ENCODE data around the gene ZDHHC3. TPM values are rescaled to one million over a fixed set of nuclear protein-coding genes. Genes with fewer than 3 reads are reported as not detected.

ZDHHC3 gene
- polyA plus RNA-seq, 4 donors: 54.3 to 91.3 (median 58.3) TPM

DNA sequence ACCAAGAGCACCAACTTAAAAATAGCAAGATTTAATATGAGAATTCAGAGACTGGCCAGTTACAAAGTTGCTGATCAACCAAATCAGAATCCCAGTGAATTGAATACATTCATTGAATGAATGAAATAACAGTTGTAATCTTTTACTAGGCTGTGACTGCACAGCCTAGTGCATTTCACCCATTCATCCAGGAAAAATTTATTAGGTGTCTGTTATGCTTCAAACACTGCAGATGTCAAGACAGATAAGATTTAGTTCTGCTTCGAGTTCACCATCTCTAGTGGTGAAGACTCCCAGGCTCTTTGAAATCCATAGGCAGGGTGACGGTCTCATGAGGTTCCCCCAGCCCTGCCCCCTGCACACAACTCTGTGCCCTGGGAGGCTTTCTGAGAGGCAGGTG lies 72.7 kb downstream of the ZDHHC3 start:
- FAIRE-seq (no peak), DNase-seq (no peak)
- H3K27me3 ChIP-seq (ENCODE audit: control insufficient read depth in 3 of 3, insufficient read depth in 3 of 3, low read length in 3 of 3): peaks cover 0 to 2% (median 2%) of the 10 kb centered on the region in 3 donors
- no peaks in the 10 kb centered on the region for H3K36me3 ChIP-seq (ENCODE audit: control insufficient read depth in 3 of 3, insufficient read depth in 2 of 3, low read depth in 1 of 3, low read length in 3 of 3)
- H3K9me3 ChIP-seq (ENCODE audit: control insufficient read depth in 2 of 2, insufficient read depth in 1 of 2, low read depth in 1 of 2, low read length in 1 of 2): peaks cover 0 to 2% of the 10 kb centered on the region in 2 donors
- H3K4me3 ChIP-seq (ENCODE audit: low read depth in 1 of 3, low read length in 3 of 3): no peak overlapping the region
- H3K4me1 ChIP-seq (ENCODE audit: control insufficient read depth in 3 of 3, insufficient read depth in 2 of 3, low read depth in 1 of 3, low read length in 2 of 3): no peaks in the 10 kb centered on the region
- 34 to 58% (median 42%) methylated on average over 2 of the region's 2 CpGs for WGBS, 3 donors
- H3K27ac ChIP-seq (ENCODE audit: low read depth in 1 of 3, low read length in 2 of 3): no peak overlapping the region

DNA sequence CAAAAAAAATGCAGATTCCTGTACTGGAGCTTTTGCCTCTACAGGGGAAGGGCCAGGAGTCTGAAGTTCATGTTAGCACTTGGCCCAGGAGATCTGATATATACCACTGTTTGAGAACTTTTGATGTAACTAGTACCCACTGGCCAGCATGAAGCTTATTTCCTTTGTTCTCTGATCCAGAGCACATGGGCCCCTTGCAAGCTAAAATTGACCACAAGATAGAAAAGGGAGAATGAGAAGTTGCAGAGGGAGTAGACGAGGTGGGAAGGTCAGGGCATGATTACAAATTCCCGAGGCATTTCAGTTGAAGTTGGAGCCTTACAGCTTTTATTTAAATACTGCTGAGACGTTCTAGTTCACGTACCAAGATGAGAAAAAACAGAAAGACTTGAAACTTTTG lies 73.3 kb downstream of the ZDHHC3 start:
- peaks cover 0 to 2% (median 2%) of the 10 kb centered on the region in 3 donors for H3K27me3 ChIP-seq (ENCODE audit: control insufficient read depth in 3 of 3, insufficient read depth in 3 of 3, low read length in 3 of 3)
- no peak overlapping the region for H3K4me3 ChIP-seq (ENCODE audit: low read depth in 1 of 3, low read length in 3 of 3)
- H3K36me3 ChIP-seq (ENCODE audit: control insufficient read depth in 3 of 3, insufficient read depth in 2 of 3, low read depth in 1 of 3, low read length in 3 of 3): no peaks in the 10 kb centered on the region
- 48 to 64% (median 56%) methylated on average over 4 of the region's 4 CpGs for WGBS, 3 donors
- H3K9me3 ChIP-seq (ENCODE audit: control insufficient read depth in 2 of 2, insufficient read depth in 1 of 2, low read depth in 1 of 2, low read length in 1 of 2): no peaks in the 10 kb centered on the region
- H3K4me1 ChIP-seq (ENCODE audit: control insufficient read depth in 3 of 3, insufficient read depth in 2 of 3, low read depth in 1 of 3, low read length in 2 of 3): no peaks in the 10 kb centered on the region
- DNase-seq (no peak), FAIRE-seq (no peak)
- H3K27ac ChIP-seq (ENCODE audit: low read depth in 1 of 3, low read length in 2 of 3): no peak overlapping the region

DNA sequence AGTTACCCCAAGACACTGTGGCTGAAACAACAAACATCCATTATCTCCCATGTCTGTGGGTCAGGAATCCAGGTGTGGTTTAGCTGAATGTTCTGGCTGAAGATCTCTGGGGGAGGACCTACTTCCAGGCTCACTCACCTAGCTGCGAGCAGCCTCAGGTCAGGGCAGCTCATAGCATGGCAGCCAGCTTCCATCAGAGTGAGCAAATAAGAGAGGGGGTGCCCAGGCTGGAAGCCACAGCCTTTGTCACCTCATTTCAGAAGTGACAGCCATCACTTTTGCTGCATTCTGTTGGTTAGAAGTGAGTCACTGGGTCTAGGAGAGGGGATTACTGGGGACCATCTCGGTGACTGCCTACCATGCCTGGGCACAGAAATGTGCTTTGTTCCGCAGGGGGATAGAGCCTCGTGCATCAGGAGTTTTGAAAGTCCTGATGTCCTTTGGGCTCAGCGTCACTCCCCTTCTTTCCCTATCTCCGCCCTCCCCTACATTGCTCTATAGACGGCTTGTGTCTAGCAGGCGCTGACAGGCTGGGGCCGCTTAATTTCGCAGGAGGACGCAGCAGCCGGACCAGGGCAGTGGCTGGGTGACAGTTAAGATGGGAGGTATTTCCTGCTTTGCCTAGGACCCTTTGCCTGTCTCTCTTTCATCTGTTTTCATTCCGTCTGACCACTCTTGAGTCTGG lies 76.1 kb downstream of the ZDHHC3 start:
- Histone ChIP-seq H3K4me3 (ENCODE audit: low read depth in 1 of 3, low read length in 3 of 3) (no peak overlapping the region), H3K27ac (ENCODE audit: low read depth in 1 of 3, low read length in 2 of 3) (no peak overlapping the region), H3K36me3 (ENCODE audit: control insufficient read depth in 3 of 3, insufficient read depth in 2 of 3, low read depth in 1 of 3, low read length in 3 of 3) (no peaks in the 10 kb centered on the region), H3K4me1 (ENCODE audit: control insufficient read depth in 3 of 3, insufficient read depth in 2 of 3, low read depth in 1 of 3, low read length in 2 of 3) (no peaks in the 10 kb centered on the region), H3K9me3 (ENCODE audit: control insufficient read depth in 2 of 2, insufficient read depth in 1 of 2, low read depth in 1 of 2, low read length in 1 of 2) (no peaks in the 10 kb centered on the region), H3K27me3 (ENCODE audit: control insufficient read depth in 3 of 3, insufficient read depth in 3 of 3, low read length in 3 of 3) (peaks cover 0 to 2% (median 2%) of the 10 kb centered on the region in 3 donors)
- FAIRE-seq (no peak), DNase-seq (no peak)
- WGBS, 3 donors: 56 to 70% (median 67%) methylated on average over 13 of the region's 13 CpGs

DNA sequence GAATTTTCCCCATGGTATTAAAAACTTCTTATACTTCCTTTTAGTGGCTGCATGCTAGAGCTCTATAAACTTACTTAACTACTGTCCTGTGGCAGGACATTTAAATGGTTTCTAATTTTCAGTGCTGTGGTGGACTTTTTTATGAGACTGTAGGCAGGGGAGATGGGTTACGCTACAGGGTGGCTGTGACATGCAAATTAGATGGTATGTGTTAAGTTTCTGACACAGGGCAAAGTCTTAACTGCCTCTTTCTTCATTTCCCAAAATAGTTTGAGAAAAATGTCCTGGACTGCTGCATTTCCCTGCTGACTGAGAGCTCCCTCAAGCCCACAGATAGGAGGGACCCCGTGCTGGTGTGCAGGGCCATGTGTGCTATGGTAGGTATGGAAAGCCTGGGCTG lies 79.5 kb downstream of the ZDHHC3 start:
- H3K9me3 ChIP-seq (ENCODE audit: control insufficient read depth in 2 of 2, insufficient read depth in 1 of 2, low read depth in 1 of 2, low read length in 1 of 2): no peaks in the 10 kb centered on the region
- H3K36me3 ChIP-seq (ENCODE audit: control insufficient read depth in 3 of 3, insufficient read depth in 2 of 3, low read depth in 1 of 3, low read length in 3 of 3): no peaks in the 10 kb centered on the region
- DNase-seq (no peak), FAIRE-seq (no peak)
- 70 to 82% (median 72%) methylated on average over 2 of the region's 2 CpGs for WGBS, 3 donors
- H3K27ac ChIP-seq (ENCODE audit: low read depth in 1 of 3, low read length in 2 of 3): no peak overlapping the region
- peaks cover 0 to 2% (median 0%) of the 10 kb centered on the region in 3 donors for H3K27me3 ChIP-seq (ENCODE audit: control insufficient read depth in 3 of 3, insufficient read depth in 3 of 3, low read length in 3 of 3)
- H3K4me3 ChIP-seq (ENCODE audit: low read depth in 1 of 3, low read length in 3 of 3): no peak overlapping the region
- no peaks in the 10 kb centered on the region for H3K4me1 ChIP-seq (ENCODE audit: control insufficient read depth in 3 of 3, insufficient read depth in 2 of 3, low read depth in 1 of 3, low read length in 2 of 3)

DNA sequence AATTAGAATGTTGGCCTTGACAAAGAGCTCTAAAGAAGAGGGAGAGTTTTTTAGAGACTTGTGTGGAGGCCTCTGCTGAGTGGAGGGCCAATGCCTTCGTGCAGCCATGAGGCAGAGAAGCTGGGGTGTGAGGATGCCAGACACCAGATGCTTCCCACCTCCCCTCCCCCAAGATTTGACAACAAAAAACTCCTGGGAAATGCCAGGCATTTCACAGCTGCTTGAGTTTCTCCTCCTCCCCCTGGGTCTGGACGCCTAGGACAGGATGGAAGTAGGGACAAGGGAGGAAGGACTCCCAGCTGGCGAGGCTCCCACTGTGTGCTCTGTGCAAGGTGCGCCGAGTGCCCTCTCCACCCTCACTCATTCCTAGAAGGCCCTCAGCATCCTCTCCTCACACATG lies 81.5 kb downstream of the ZDHHC3 start:
- H3K27ac ChIP-seq (ENCODE audit: low read depth in 1 of 3, low read length in 2 of 3): no peak overlapping the region
- H3K27me3 ChIP-seq (ENCODE audit: control insufficient read depth in 3 of 3, insufficient read depth in 3 of 3, low read length in 3 of 3): peaks cover 0 to 2% (median 0%) of the 10 kb centered on the region in 3 donors
- no peaks in the 10 kb centered on the region for H3K4me1 ChIP-seq (ENCODE audit: control insufficient read depth in 3 of 3, insufficient read depth in 2 of 3, low read depth in 1 of 3, low read length in 2 of 3)
- no peaks in the 10 kb centered on the region for H3K36me3 ChIP-seq (ENCODE audit: control insufficient read depth in 3 of 3, insufficient read depth in 2 of 3, low read depth in 1 of 3, low read length in 3 of 3)
- H3K4me3 ChIP-seq (ENCODE audit: low read depth in 1 of 3, low read length in 3 of 3): no peak overlapping the region
- DNase-seq (no peak), FAIRE-seq (no peak)
- no peaks in the 10 kb centered on the region for H3K9me3 ChIP-seq (ENCODE audit: control insufficient read depth in 2 of 2, insufficient read depth in 1 of 2, low read depth in 1 of 2, low read length in 1 of 2)
- 49 to 68% (median 50%) methylated on average over 5 of the region's 5 CpGs for WGBS, 3 donors

DNA sequence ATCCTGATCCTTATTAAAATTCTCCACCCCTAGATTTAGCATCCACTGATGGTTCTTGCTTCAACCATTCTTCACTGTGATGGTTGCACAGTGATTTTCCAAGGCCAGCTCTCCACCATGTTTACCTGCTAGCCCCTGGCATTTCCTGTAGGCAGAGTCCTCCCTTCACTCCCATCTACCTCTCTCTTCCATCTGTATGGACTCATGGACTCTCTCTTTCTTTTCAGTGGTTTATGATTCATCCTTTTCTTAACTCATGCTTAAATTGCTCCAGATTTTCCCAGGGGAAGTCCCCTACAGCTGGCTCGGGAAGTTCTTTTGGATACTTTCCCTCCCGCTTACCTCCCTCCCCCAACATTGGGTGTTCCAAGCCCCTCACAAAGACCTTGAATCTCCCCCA lies 82.9 kb downstream of the ZDHHC3 start:
- Histone ChIP-seq H3K4me1 (ENCODE audit: control insufficient read depth in 3 of 3, insufficient read depth in 2 of 3, low read depth in 1 of 3, low read length in 2 of 3) (no peaks in the 10 kb centered on the region), H3K27me3 (ENCODE audit: control insufficient read depth in 3 of 3, insufficient read depth in 3 of 3, low read length in 3 of 3) (no peaks in the 10 kb centered on the region), H3K36me3 (ENCODE audit: control insufficient read depth in 3 of 3, insufficient read depth in 2 of 3, low read depth in 1 of 3, low read length in 3 of 3) (no peaks in the 10 kb centered on the region), H3K9me3 (ENCODE audit: control insufficient read depth in 2 of 2, insufficient read depth in 1 of 2, low read depth in 1 of 2, low read length in 1 of 2) (no peaks in the 10 kb centered on the region), H3K27ac (ENCODE audit: low read depth in 1 of 3, low read length in 2 of 3) (no peak overlapping the region), H3K4me3 (ENCODE audit: low read depth in 1 of 3, low read length in 3 of 3) (no peak overlapping the region)
- WGBS, 3 donors: 51 to 63% (median 57%) methylated on average over 2 of the region's 2 CpGs
- FAIRE-seq (no peak), DNase-seq (no peak)

DNA sequence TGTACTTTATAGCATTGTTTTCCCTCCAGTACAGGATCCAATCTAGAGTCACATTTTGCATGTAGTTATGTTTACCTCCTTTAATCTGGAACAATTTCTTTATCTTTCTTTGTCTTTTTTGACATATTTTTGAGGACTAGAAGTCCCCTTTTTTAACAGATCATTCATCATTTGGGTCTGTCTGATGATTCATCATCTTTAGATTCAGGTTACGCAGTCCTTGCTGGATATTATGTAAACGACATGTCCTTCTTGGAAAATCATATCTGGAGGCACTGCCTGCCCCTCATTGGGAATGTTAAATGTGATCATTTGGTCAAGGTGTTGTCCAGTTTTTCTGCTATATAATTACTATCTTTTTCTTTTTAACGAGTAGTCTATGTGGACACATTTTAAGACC lies 83.3 kb downstream of the ZDHHC3 start:
- Histone ChIP-seq H3K4me1 (ENCODE audit: control insufficient read depth in 3 of 3, insufficient read depth in 2 of 3, low read depth in 1 of 3, low read length in 2 of 3) (no peaks in the 10 kb centered on the region), H3K36me3 (ENCODE audit: control insufficient read depth in 3 of 3, insufficient read depth in 2 of 3, low read depth in 1 of 3, low read length in 3 of 3) (no peaks in the 10 kb centered on the region), H3K9me3 (ENCODE audit: control insufficient read depth in 2 of 2, insufficient read depth in 1 of 2, low read depth in 1 of 2, low read length in 1 of 2) (no peaks in the 10 kb centered on the region), H3K4me3 (ENCODE audit: low read depth in 1 of 3, low read length in 3 of 3) (no peak overlapping the region), H3K27ac (ENCODE audit: low read depth in 1 of 3, low read length in 2 of 3) (no peak overlapping the region), H3K27me3 (ENCODE audit: control insufficient read depth in 3 of 3, insufficient read depth in 3 of 3, low read length in 3 of 3) (no peaks in the 10 kb centered on the region)
- no peak for FAIRE-seq
- WGBS, 3 donors: 70 to 74% (median 73%) methylated on average over 3 of the region's 3 CpGs
- DNase-seq: no peak

DNA sequence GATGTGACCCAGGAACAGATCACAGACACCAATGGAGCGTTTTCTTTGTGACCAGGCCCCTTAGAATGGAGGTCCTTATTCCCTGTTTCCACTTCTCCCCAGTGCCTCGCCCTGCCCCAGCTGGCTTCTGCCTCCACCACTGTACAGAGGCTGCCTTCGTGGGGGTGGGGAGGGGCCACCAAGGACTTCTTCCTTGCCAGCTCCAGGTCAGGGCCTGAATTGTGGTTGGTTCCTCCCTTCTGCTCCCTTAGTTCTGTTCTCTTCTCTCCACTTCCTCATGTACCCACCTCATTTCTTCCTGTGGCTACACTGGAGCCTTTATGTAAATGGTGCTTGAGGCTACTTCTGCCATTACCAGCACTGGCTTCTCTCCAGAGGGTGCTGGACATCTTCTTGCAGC lies 85.1 kb downstream of the ZDHHC3 start:
- H3K36me3 ChIP-seq (ENCODE audit: control insufficient read depth in 3 of 3, insufficient read depth in 2 of 3, low read depth in 1 of 3, low read length in 3 of 3): no peaks in the 10 kb centered on the region
- peaks cover 0 to 3% (median 0%) of the 10 kb centered on the region in 3 donors for H3K27me3 ChIP-seq (ENCODE audit: control insufficient read depth in 3 of 3, insufficient read depth in 3 of 3, low read length in 3 of 3)
- no peak overlapping the region for H3K27ac ChIP-seq (ENCODE audit: low read depth in 1 of 3, low read length in 2 of 3)
- FAIRE-seq (no peak), DNase-seq (no peak)
- WGBS, 3 donors: 50 to 72% (median 62%) methylated on average over 3 of the region's 3 CpGs
- no peak overlapping the region for H3K4me3 ChIP-seq (ENCODE audit: low read depth in 1 of 3, low read length in 3 of 3)
- no peaks in the 10 kb centered on the region for H3K9me3 ChIP-seq (ENCODE audit: control insufficient read depth in 2 of 2, insufficient read depth in 1 of 2, low read depth in 1 of 2, low read length in 1 of 2)
- H3K4me1 ChIP-seq (ENCODE audit: control insufficient read depth in 3 of 3, insufficient read depth in 2 of 3, low read depth in 1 of 3, low read length in 2 of 3): no peaks in the 10 kb centered on the region

DNA sequence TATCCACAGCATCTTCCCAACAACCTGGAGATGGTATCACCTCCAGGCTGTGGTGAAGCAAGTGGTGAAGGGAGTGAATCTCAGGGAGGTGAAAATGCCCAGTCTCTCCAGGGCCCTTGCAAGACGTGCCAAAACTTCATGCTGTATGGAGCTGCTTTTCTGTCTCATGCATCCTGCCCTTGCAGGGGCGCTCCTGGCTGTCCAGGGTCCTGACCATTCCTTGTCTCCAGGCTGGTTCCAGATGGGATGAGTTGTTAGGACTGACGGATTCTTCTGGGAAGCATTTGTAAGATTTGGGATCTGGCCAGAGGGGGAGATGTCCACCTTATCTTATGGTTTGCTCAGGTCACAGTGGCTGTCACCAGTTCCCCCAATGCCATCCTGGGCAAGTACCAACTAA lies 85.7 kb downstream of the ZDHHC3 start:
- no peak overlapping the region for H3K27ac ChIP-seq (ENCODE audit: low read depth in 1 of 3, low read length in 2 of 3)
- no peaks in the 10 kb centered on the region for H3K4me1 ChIP-seq (ENCODE audit: control insufficient read depth in 3 of 3, insufficient read depth in 2 of 3, low read depth in 1 of 3, low read length in 2 of 3)
- no peaks in the 10 kb centered on the region for H3K9me3 ChIP-seq (ENCODE audit: control insufficient read depth in 2 of 2, insufficient read depth in 1 of 2, low read depth in 1 of 2, low read length in 1 of 2)
- peaks cover 0 to 3% (median 0%) of the 10 kb centered on the region in 3 donors for H3K27me3 ChIP-seq (ENCODE audit: control insufficient read depth in 3 of 3, insufficient read depth in 3 of 3, low read length in 3 of 3)
- no peak for DNase-seq
- WGBS, 3 donors: 49 to 53% (median 53%) methylated on average over 3 of the region's 3 CpGs
- FAIRE-seq: no peak
- H3K36me3 ChIP-seq (ENCODE audit: control insufficient read depth in 3 of 3, insufficient read depth in 2 of 3, low read depth in 1 of 3, low read length in 3 of 3): no peaks in the 10 kb centered on the region
- no peak overlapping the region for H3K4me3 ChIP-seq (ENCODE audit: low read depth in 1 of 3, low read length in 3 of 3)

Measured in small intestine (tissue), 7 donors.